HFFc6 (cell line): Measurements from ENCODE around the gene MOB2. TPM values are rescaled to one million over a fixed set of nuclear protein-coding genes. Genes with fewer than 3 reads are reported as not detected.

Experiments
- DNase-seq: peaks from one replicate; pipeline ENCODE4 v3.0.0-alpha.2; 2018
- H3K27ac Mint-ChIP-seq: 2 replicates; pipeline ENCODE4 v1.8.0; 2020; ENCODE audit warnings: mild to moderate bottlenecking, mixed read lengths
- H3K27me3 Mint-ChIP-seq: 2 replicates; pipeline ENCODE4 v1.8.0; 2021; ENCODE audit warnings: mild to moderate bottlenecking, moderate library complexity, mixed read lengths; ENCODE audit not compliant: insufficient read depth
- H3K36me3 Mint-ChIP-seq: 2 replicates; pipeline ENCODE4 v1.8.0; 2021; ENCODE audit warnings: low read depth, mixed read lengths
- H3K4me1 Mint-ChIP-seq: 2 replicates; pipeline ENCODE4 v1.8.0; 2020; ENCODE audit warnings: low read depth, mixed read lengths
- H3K4me3 Mint-ChIP-seq: 2 replicates; pipeline ENCODE4 v1.8.0; 2020; ENCODE audit warnings: mild to moderate bottlenecking, moderate library complexity, mixed read lengths
- H3K9me3 Mint-ChIP-seq: 2 replicates; pipeline ENCODE4 v1.8.0; 2020; ENCODE audit warnings: mild to moderate bottlenecking, mixed read lengths
- total RNA-seq, 6 experiments: library from RNA; stranded (reverse); fragmentation: NEBNext Ultra II Directional; extraction: Animal tissue kit (Norgen Biotek cat#: 25700); gene quantifications; 2 replicates in 1 of 6; 3 replicates in 5 of 6; pipeline ENCODE4 v1.2.3, GENCODE V29; 2021
- TF ChIP-seq, protein P1 (sequence below): fragments of 200-600 bp; sonication (generic); IDR thresholded peaks from 2 replicates; pipeline ENCODE4 v1.5.0; 2021; ENCODE audit warnings: antibody characterized with exemption, mild to moderate bottlenecking

The MOB2 gene
- total RNA-seq, 6 experiments from 2014 or later: 19.6 to 27.4 (median 21.4) TPM

DNA sequence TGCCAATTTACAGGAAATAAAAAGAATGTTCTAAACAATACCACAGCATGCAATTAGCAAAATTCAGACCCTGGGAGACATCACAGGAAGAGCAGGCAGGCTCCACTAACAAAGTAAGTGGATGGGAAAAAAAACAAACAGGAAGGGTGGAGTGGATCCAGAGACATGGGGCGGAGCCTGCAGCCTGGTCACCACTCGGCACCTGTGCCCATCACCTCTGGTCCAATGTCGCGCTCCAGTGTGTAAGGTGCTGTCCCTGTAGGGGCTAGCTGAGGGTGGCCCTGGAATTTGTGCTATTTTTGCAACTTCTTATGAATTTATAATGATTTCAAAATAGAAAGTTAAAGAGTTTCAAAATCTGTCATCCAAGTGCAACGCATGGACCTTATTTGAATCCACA is 11.0 kb upstream of the MOB2 start:
- Mint-ChIP-seq H3K27ac (no peak overlapping the region), H3K4me1 (peaks cover 16% of the 10 kb centered on the region), H3K4me3 (no peak overlapping the region), H3K9me3 (peaks cover 16% of the 10 kb centered on the region), H3K36me3 (peaks cover 28% of the 10 kb centered on the region), H3K27me3 (peaks cover 3% of the 10 kb centered on the region; the same call in 1 of the 2 replicates)
- TF ChIP-seq, protein P1, sequence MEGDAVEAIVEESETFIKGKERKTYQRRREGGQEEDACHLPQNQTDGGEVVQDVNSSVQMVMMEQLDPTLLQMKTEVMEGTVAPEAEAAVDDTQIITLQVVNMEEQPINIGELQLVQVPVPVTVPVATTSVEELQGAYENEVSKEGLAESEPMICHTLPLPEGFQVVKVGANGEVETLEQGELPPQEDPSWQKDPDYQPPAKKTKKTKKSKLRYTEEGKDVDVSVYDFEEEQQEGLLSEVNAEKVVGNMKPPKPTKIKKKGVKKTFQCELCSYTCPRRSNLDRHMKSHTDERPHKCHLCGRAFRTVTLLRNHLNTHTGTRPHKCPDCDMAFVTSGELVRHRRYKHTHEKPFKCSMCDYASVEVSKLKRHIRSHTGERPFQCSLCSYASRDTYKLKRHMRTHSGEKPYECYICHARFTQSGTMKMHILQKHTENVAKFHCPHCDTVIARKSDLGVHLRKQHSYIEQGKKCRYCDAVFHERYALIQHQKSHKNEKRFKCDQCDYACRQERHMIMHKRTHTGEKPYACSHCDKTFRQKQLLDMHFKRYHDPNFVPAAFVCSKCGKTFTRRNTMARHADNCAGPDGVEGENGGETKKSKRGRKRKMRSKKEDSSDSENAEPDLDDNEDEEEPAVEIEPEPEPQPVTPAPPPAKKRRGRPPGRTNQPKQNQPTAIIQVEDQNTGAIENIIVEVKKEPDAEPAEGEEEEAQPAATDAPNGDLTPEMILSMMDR: no peak
- DNase-seq: no peak

DNA sequence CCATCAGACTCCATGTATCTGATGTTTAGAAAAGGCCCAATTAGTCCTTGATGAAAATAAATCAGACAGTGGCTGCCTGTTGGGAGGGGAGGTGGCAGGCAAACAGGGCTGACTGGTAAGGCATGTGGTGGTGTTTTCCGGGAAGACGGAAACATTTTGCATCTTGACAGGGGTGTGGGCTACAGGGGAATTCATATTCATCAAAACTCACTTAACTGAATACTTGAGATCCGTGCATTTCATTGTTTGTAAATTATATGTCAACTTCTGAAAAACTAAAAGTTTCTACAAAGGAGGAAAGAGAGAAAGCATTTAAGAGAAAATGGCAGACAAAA is 10.1 kb upstream of the MOB2 start:
- H3K9me3 Mint-ChIP-seq: peaks cover 16% of the 10 kb centered on the region
- H3K36me3 Mint-ChIP-seq: peaks cover 28% of the 10 kb centered on the region
- DNase-seq: no peak
- TF ChIP-seq, protein P1: no peak
- H3K27me3 Mint-ChIP-seq: peaks cover 3% of the 10 kb centered on the region; the same call in 1 of the 2 replicates
- H3K4me1 Mint-ChIP-seq: peaks cover 16% of the 10 kb centered on the region
- H3K4me3 Mint-ChIP-seq: no peak overlapping the region
- H3K27ac Mint-ChIP-seq: no peak overlapping the region

DNA sequence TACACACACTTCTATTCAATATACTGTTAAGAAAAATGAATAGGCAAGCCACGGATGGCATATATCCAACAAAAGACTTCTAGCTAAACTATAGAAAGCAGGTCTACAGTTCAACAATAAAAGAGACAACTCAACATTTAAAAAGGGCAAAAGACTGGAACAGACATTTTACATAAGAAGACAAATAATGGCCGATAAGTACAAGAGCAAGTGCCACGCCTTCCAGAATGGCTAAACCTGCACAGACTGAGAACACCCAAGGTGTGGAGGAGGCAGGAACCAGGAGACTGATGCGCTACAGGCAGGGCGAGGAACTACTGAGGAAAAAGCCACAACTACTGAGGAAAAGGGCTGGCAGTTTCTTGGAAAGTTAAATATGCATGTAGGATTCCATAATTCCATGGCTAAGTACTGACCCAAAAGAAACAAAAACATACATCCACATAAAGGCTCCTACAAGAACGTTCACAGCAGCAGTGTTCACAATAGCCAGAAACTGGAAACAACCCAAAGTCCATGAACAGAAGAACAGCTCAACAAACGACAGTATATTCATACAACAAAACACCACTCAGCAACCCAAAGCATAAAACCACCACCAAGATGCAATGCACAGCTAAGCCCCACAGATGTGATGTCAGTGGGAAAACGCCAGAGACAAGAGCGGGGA is 9.6 kb upstream of the MOB2 start:
- no peak for DNase-seq
- Mint-ChIP-seq H3K9me3 (peaks cover 16% of the 10 kb centered on the region), H3K27me3 (peaks cover 3% of the 10 kb centered on the region; the same call in 1 of the 2 replicates), H3K27ac (no peak overlapping the region), H3K4me3 (no peak overlapping the region), H3K4me1 (peaks cover 16% of the 10 kb centered on the region), H3K36me3 (peaks cover 28% of the 10 kb centered on the region)
- TF ChIP-seq, protein P1: no peak

DNA sequence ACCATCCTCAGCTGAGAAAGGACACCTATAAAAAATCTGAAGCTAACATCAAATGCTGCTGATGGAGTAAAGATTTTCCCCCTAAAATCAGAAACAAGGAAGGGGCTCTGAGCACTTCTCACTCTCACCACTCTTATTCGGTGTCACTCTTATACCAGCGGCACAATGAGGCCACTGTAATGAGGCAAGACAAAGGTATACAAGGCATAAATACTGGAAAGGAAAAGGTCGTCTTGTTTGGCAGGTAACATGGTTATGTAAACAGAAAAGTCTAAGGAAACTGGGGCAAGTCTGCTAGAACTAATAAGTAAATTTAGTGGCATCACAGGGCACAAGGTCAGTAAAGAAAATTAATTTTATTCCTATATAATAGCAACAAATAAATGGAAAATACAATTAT is 8.1 kb upstream of the MOB2 start:
- DNase-seq: no peak
- Mint-ChIP-seq H3K9me3 (peaks cover 9% of the 10 kb centered on the region), H3K4me3 (no peak overlapping the region), H3K27ac (no peak overlapping the region), H3K27me3 (peaks cover 3% of the 10 kb centered on the region; the same call in 1 of the 2 replicates), H3K4me1 (peaks cover 16% of the 10 kb centered on the region), H3K36me3 (peaks cover 14% of the 10 kb centered on the region)
- TF ChIP-seq, protein P1: no peak

DNA sequence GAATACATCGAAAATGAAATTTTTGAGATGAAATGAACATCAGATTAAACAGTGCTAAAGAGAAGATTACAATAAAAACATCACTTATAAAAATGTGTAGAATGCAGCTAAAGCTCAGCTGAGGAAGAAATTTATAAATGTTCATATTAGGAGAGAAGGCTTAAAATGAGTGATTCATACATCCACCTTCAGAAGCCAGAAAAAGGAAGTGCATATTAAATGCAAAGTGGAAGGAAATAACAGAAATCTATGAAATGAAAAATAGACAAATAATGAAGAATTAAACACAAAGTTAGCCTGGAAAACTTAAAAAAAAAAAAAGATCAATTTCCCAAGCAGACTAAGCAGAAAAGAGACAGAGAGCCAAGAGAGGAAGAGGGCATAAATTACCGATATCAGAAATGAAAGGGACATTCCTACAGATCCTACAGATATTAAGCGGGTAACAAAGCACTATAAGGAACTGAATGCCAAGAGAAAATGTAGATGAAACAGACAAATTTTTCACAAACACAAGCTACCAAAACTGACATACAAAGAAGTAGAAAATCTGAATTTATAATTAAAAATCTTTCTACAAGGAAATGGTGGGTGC is 7.2 kb upstream of the MOB2 start:
- peaks cover 4% of the 10 kb centered on the region for H3K9me3 Mint-ChIP-seq
- no peak for DNase-seq
- no peak overlapping the region for H3K4me3 Mint-ChIP-seq
- H3K36me3 Mint-ChIP-seq: peaks cover 8% of the 10 kb centered on the region
- H3K27ac Mint-ChIP-seq: no peak overlapping the region
- TF ChIP-seq, protein P1: no peak
- peaks cover 16% of the 10 kb centered on the region for H3K4me1 Mint-ChIP-seq
- H3K27me3 Mint-ChIP-seq: no peaks in the 10 kb centered on the region; the same call in 1 of the 2 replicates
